Stomach (tissue), 9 donors: ENCODE measurements around the gene DNASE1L3. TPM values are rescaled to one million over a fixed set of nuclear protein-coding genes. Genes with fewer than 3 reads are reported as not detected.
A peak's percentile ranks its signal among the peaks of the same experiment; 100 is the strongest.
"Not testable (repeated sequence)": the region's sequence is repeated elsewhere in the genome, so short reads cannot be mapped to it uniquely, and the experiment has no call there.

Experiments
- DNase-seq, 2 donors: peaks; one replicate each; pipeline versions ENCODE4 v3.0.0 to v3.0.0-alpha.2; 2013 to 2019
- H3K27ac ChIP-seq, 5 donors: fragments of 200-600 bp in 4 of 5; sonication (generic) in 4 of 5; one replicate each; pipeline ENCODE4 v1.5.1; 2013 to 2019; ENCODE audit warnings: mild to moderate bottlenecking in 1 of 5, moderate library complexity in 1 of 5
- H3K27me3 ChIP-seq, 3 donors: fragments of 200-600 bp; sonication (generic); one replicate each; pipeline ENCODE4 v1.5.1; 2017 to 2019; ENCODE audit warnings: mixed run types in 1 of 3
- H3K36me3 ChIP-seq, 4 donors: fragments of 200-600 bp; sonication (generic); 1 replicate in 3 of 4; 2 replicates in 1 of 4; pipeline ENCODE4 v1.5.1; 2016 to 2019
- H3K4me1 ChIP-seq, 4 donors: fragments of 200-600 bp; sonication (generic); one replicate each; pipeline ENCODE4 v1.5.1; 2016 to 2019
- H3K4me3 ChIP-seq, 4 donors: fragments of 200-600 bp; sonication (generic) in 3 of 4; one replicate each; pipeline ENCODE4 v1.5.1; 2016 to 2019; ENCODE audit warnings: mild to moderate bottlenecking in 1 of 4
- H3K9me3 ChIP-seq, 4 donors: fragments of 200-600 bp; sonication (generic); one replicate each; pipeline ENCODE4 v1.5.1; 2016 to 2019
- EP300 ChIP-seq: sonication (generic); formaldehyde crosslinking; IDR thresholded peaks from one replicate; pipeline ENCODE4 v1.6.1; 2017; ENCODE audit warnings: antibody characterized with exemption
- POLR2A ChIP-seq, 4 donors: fragments of 450-650 bp; IDR thresholded peaks; one replicate each; pipeline ENCODE4 v1.6.1; 2016; ENCODE audit warnings: antibody characterized with exemption in 4 of 4, control low read depth in 2 of 4, mild to moderate bottlenecking in 1 of 4, moderate library complexity in 1 of 4
- POLR2AphosphoS5 ChIP-seq, 3 donors: sonication (generic); formaldehyde crosslinking; IDR thresholded peaks; one replicate each; pipeline ENCODE4 v1.6.1; 2016; ENCODE audit warnings: antibody characterized with exemption in 3 of 3
- WGBS, 5 donors: extraction: QIAGEN DNeasy Blood & Tissue Kit in 3 of 5; methylation state at CpG; one replicate each; pipeline versions ENCODE4 v1.1.5 to v1.1.7; 2013 to 2018; 5-methylcytosine and 5-hydroxymethylcytosine counted together
- intact Hi-C: fragments of 100-400 bp; cut with DNase I; formaldehyde crosslinking; loops from one replicate; pipeline ENCODE4 v1.15.1; 2023; ENCODE audit warnings: low total_unique reads
- polyA plus RNA-seq, 3 donors: library from polyadenylated mRNA; stranded (reverse); fragments of 200-250 nt; gene quantifications; one replicate each; pipeline ENCODE4 v1.2.3, GENCODE V29; 2013
- total RNA-seq, 5 donors: library from RNA; depleted of rRNA; stranded (reverse); fragments of >200 nt; gene quantifications; one replicate each; pipeline versions ENCODE4 v1.1.0 to v1.2.3, GENCODE V29; 2014 to 2016
- TF ChIP-seq, protein P1 (sequence below), 7 experiments: fragments of 450-650 bp in 4 of 7; fragments of 200-600 bp in 3 of 7; sonication (generic) in 3 of 7; IDR thresholded peaks; one replicate each; pipeline ENCODE4 v1.5.1; 2016 to 2019; ENCODE audit warnings: antibody characterized with exemption in 7 of 7, control low read depth in 2 of 7, mild to moderate bottlenecking in 1 of 7
- donor health status: healthy with polysubstance abuse.
- donor health status: Bipolar disorder and iron deficiency.
- donor health status: healthy.

The DNASE1L3 gene
- total and polyA plus RNA-seq, 8 donors: 0.43 to 10.4 (median 3.1) TPM; not detected in 2

DNA sequence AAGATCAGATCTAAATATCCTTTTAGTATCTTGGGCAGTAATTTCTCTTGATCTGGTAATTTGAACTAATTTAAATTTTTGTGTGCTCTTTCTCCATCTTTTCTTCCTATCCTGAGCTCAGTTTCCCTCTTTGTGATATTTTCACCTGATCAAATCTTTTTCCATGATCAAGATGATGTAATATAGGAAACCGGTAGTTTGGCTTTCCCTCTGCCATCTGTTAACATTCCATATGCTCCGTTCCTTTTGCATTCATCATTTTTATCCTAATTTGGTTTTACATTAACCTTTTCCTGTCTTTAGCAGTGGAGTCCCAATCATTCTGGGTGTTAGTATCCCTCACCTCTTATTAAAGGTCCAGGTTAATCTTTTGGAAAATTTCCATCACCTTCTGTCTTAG lies 20.9 kb upstream of the DNASE1L3 start:
- 31 to 50% (median 38%) methylated on average over 2 of the region's 2 CpGs for whole genome bisulfite sequencing, 5 donors
- TF ChIP-seq EP300: no peak
- TF ChIP-seq POLR2AphosphoS5 (IDR thresholded peaks at IDR 0.05): no peak
- TF ChIP-seq, protein P1, sequence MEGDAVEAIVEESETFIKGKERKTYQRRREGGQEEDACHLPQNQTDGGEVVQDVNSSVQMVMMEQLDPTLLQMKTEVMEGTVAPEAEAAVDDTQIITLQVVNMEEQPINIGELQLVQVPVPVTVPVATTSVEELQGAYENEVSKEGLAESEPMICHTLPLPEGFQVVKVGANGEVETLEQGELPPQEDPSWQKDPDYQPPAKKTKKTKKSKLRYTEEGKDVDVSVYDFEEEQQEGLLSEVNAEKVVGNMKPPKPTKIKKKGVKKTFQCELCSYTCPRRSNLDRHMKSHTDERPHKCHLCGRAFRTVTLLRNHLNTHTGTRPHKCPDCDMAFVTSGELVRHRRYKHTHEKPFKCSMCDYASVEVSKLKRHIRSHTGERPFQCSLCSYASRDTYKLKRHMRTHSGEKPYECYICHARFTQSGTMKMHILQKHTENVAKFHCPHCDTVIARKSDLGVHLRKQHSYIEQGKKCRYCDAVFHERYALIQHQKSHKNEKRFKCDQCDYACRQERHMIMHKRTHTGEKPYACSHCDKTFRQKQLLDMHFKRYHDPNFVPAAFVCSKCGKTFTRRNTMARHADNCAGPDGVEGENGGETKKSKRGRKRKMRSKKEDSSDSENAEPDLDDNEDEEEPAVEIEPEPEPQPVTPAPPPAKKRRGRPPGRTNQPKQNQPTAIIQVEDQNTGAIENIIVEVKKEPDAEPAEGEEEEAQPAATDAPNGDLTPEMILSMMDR (IDR thresholded peaks at IDR 0.05): no peak
- TF ChIP-seq POLR2A (IDR thresholded peaks at IDR 0.05): no peak

DNA sequence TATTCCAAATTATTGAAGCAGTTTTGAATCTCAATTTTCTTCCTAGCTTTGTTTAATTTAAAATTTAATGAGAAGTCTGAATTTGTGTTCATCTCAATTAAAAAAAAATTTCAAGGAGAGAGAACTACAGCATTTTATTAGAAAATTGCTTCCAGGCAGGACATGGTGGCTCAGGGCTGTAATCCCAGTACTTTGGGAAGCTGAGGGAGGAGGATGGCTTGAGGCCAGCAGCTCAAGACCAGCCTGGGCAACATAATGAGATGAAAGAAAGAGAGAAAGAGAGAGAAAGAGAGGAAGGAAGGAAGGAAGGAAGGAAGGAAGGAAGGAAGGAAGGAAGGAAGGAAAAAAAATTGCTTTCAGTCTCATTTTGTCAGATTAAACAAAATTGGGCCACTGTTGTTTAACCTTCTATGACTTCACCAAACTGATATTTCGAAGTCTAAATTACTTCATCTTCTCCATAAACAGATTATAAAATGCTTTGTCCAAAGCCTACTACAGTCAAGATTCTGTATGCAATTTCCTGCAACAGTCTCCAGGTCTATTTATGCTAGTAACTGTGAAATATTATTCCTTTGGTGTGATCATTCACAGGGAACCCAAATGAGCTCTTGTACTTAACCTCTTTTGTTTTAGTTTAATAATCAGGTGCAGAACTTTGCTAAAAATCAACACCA lies 20.2 kb upstream of the DNASE1L3 start:
- no peak for TF ChIP-seq POLR2A (IDR thresholded peaks at IDR 0.05)
- TF ChIP-seq POLR2AphosphoS5 (IDR thresholded peaks at IDR 0.05): no peak
- no peak for TF ChIP-seq EP300
- TF ChIP-seq, protein P1 (IDR thresholded peaks at IDR 0.05): no peak
- Histone ChIP-seq H3K27ac (no peak overlapping the region), H3K9me3 (no peaks in the 10 kb centered on the region), H3K4me1 (no peaks in the 10 kb centered on the region), H3K27me3 (no peaks in the 10 kb centered on the region), H3K36me3 (no peaks in the 10 kb centered on the region), H3K4me3 (no peak overlapping the region)
- no peak for DNase-seq
- intact Hi-C loops: loop anchor here (10.0 kb wide), 1 partner anchor 64 kb away; no protein-coding TSS in a partner anchor
- WGBS, 5 donors: 0 to 54% (median 27%) methylated on average over 1 of the region's 1 CpG

More for the DNA sequence above, 20.9 kb upstream of the DNASE1L3 start:
- H3K27me3 ChIP-seq: no peaks in the 10 kb centered on the region
- H3K9me3 ChIP-seq: no peaks in the 10 kb centered on the region
- no peak overlapping the region for H3K4me3 ChIP-seq
- no peak overlapping the region for H3K27ac ChIP-seq
- DNase-seq: no peak
- no peaks in the 10 kb centered on the region for H3K36me3 ChIP-seq
- peaks cover 0 to 4% (median 4%) of the 10 kb centered on the region in 4 donors for H3K4me1 ChIP-seq
- intact Hi-C loops: loop anchor here (10.0 kb wide), 1 partner anchor 63 kb away; no protein-coding TSS in a partner anchor

DNA sequence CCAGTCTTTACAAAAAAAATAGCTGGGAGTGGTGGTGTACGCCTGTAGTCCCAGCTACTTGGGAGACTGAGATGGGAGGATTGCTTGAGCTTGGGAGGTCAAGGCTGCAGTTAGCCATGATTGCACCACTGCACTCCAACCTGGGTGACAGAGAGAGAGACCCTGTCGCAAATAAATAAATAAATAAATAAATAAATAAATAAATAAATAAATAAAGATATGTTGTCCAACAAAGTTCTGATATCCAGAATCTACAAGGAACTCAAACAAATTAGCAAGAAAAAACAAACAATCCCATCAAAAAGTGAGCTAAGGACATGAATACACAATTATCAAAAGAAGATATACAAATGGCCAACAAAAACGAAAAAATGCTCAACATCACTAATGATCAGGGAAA lies 17.2 kb upstream of the DNASE1L3 start:
- H3K27me3 ChIP-seq, H3K36me3 ChIP-seq, DNase-seq, intact Hi-C loops, H3K4me3 ChIP-seq, H3K4me1 ChIP-seq, H3K9me3 ChIP-seq, H3K27ac ChIP-seq: not testable (repeated sequence)
- 83 to 96% (median 89%) methylated on average over 3 of the region's 3 CpGs for WGBS, 5 donors

DNA sequence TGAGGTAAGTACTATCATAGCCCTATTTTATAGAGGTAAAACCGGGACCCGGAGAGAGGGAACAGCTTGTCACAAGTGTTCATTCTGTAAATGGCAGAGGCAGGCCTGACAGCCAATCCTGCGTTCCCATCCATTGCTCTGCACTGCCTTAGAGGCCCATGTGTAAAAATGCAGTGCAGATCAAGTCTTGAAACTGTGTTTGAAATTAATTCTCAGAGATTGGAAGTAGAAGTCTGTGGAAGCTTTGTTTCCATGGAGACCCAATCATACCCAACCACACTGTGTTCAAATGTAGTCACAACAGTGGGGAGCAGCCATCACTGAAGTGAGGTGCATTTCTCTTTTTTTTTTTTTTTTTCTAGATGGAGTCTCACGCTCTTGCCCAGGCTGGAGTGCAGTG lies 13.1 kb upstream of the DNASE1L3 start:
- no peak overlapping the region for H3K27ac ChIP-seq
- no peaks in the 10 kb centered on the region for H3K27me3 ChIP-seq
- no peak for DNase-seq
- WGBS, 5 donors: 94 to 98% (median 95%) methylated on average over 4 of the region's 4 CpGs
- no peak overlapping the region for H3K4me3 ChIP-seq
- intact Hi-C loops: no loop called here
- peaks cover 0 to 12% (median 0%) of the 10 kb centered on the region in 4 donors for H3K4me1 ChIP-seq
- TF ChIP-seq, protein P1 (IDR thresholded peaks at IDR 0.05): no peak
- TF ChIP-seq POLR2A (IDR thresholded peaks at IDR 0.05): no peak
- no peaks in the 10 kb centered on the region for H3K9me3 ChIP-seq
- no peaks in the 10 kb centered on the region for H3K36me3 ChIP-seq

DNA sequence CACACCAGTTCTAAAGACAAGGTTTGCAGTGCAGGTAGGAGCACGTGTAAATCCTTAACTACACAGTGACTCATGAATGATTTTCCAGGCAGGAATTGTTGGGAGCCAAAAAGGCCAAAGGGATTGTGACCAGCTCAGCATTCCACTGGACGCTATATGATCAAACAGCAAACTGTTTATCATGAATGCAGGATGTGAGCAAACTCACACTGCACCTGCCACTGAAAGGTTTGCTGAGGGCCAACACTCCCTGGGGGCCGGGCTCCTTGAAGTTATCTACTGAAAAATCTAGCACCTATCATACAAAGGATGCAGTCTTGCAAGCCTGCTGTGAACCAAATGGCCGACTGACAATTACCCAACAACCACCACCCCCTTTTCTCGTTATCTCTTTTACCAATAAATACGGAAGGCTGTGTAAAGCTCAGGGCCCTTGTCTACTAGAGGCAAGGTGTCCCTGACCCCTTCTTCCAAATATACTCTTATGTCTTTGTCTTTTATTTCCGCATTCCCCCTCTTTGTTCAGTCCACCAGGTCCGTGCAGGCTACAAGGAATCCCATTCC lies 11.5 kb upstream of the DNASE1L3 start:
- peak in 1 of 3 donors; percentile 50 for TF ChIP-seq POLR2AphosphoS5 (IDR thresholded peaks at IDR 0.05)
- TF ChIP-seq POLR2A (IDR thresholded peaks at IDR 0.05): no peak
- WGBS, 5 donors: 41 to 60% (median 44%) methylated on average over 8 of the region's 8 CpGs
- H3K4me3 ChIP-seq: no peak overlapping the region

More for the DNA sequence above, 11.5 kb upstream of the DNASE1L3 start:
- Histone ChIP-seq H3K27ac (peak overlapping the region in 1 of 5 donors; percentile 2), H3K9me3 (no peaks in the 10 kb centered on the region), H3K36me3 (no peaks in the 10 kb centered on the region), H3K4me1 (peaks cover 4 to 18% (median 7%) of the 10 kb centered on the region in 4 donors), H3K27me3 (no peaks in the 10 kb centered on the region)
- peak in 1 of 2 donors; percentile 32 for DNase-seq
- intact Hi-C loops: no loop called here
